ENCODE measurements around the gene PGAM4.
A peak's percentile ranks its signal among the peaks of the same experiment; 100 is the strongest.

The PGAM4 gene

DNA sequence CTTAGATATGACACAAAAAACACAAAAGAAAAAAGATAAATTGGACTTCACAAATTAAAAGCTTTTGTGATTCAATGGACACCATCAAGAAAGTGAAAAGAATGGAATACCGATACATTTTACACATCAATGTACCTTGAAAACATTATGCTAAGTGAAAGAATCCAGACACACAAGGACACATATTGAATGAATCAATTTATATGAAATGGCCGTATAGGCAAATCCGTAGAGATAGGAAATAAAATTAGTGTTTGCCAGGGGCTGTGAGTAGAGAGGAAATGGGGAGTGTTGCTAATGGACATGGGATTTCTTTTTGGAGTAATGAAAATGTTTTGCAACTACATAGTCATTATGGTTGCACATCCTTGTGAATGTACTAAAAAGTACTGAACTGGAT is 3.1 kb downstream of the PGAM4 start:
- TF ChIP-seq, protein P1, sequence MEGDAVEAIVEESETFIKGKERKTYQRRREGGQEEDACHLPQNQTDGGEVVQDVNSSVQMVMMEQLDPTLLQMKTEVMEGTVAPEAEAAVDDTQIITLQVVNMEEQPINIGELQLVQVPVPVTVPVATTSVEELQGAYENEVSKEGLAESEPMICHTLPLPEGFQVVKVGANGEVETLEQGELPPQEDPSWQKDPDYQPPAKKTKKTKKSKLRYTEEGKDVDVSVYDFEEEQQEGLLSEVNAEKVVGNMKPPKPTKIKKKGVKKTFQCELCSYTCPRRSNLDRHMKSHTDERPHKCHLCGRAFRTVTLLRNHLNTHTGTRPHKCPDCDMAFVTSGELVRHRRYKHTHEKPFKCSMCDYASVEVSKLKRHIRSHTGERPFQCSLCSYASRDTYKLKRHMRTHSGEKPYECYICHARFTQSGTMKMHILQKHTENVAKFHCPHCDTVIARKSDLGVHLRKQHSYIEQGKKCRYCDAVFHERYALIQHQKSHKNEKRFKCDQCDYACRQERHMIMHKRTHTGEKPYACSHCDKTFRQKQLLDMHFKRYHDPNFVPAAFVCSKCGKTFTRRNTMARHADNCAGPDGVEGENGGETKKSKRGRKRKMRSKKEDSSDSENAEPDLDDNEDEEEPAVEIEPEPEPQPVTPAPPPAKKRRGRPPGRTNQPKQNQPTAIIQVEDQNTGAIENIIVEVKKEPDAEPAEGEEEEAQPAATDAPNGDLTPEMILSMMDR (IDR thresholded peaks at IDR 0.05; ENCODE audit: insufficient read depth, low read length): no peak
- no peak for TF ChIP-seq POLR2AphosphoS5 (IDR thresholded peaks at IDR 0.05; ENCODE audit: low read depth)
- TF ChIP-seq, protein P2, sequence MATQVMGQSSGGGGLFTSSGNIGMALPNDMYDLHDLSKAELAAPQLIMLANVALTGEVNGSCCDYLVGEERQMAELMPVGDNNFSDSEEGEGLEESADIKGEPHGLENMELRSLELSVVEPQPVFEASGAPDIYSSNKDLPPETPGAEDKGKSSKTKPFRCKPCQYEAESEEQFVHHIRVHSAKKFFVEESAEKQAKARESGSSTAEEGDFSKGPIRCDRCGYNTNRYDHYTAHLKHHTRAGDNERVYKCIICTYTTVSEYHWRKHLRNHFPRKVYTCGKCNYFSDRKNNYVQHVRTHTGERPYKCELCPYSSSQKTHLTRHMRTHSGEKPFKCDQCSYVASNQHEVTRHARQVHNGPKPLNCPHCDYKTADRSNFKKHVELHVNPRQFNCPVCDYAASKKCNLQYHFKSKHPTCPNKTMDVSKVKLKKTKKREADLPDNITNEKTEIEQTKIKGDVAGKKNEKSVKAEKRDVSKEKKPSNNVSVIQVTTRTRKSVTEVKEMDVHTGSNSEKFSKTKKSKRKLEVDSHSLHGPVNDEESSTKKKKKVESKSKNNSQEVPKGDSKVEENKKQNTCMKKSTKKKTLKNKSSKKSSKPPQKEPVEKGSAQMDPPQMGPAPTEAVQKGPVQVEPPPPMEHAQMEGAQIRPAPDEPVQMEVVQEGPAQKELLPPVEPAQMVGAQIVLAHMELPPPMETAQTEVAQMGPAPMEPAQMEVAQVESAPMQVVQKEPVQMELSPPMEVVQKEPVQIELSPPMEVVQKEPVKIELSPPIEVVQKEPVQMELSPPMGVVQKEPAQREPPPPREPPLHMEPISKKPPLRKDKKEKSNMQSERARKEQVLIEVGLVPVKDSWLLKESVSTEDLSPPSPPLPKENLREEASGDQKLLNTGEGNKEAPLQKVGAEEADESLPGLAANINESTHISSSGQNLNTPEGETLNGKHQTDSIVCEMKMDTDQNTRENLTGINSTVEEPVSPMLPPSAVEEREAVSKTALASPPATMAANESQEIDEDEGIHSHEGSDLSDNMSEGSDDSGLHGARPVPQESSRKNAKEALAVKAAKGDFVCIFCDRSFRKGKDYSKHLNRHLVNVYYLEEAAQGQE (IDR thresholded peaks at IDR 0.05; ENCODE audit: insufficient replicate concordance, low read depth): no peak
- no peak for TF ChIP-seq GABPA (IDR thresholded peaks at IDR 0.05; ENCODE audit: low read depth)
- Histone ChIP-seq H3K4me3 (replicated peaks; ENCODE audit: insufficient read depth, low read length) (no peak overlapping the region), H3K27ac (replicated peaks) (no peak overlapping the region), H3K27me3 (ENCODE audit: insufficient read depth, poor library complexity, severe bottlenecking) (no peaks in the 10 kb centered on the region)
- no peak for DNase-seq (ENCODE audit: low read depth in 1 of 2, low spot score in 1 of 2)

DNA sequence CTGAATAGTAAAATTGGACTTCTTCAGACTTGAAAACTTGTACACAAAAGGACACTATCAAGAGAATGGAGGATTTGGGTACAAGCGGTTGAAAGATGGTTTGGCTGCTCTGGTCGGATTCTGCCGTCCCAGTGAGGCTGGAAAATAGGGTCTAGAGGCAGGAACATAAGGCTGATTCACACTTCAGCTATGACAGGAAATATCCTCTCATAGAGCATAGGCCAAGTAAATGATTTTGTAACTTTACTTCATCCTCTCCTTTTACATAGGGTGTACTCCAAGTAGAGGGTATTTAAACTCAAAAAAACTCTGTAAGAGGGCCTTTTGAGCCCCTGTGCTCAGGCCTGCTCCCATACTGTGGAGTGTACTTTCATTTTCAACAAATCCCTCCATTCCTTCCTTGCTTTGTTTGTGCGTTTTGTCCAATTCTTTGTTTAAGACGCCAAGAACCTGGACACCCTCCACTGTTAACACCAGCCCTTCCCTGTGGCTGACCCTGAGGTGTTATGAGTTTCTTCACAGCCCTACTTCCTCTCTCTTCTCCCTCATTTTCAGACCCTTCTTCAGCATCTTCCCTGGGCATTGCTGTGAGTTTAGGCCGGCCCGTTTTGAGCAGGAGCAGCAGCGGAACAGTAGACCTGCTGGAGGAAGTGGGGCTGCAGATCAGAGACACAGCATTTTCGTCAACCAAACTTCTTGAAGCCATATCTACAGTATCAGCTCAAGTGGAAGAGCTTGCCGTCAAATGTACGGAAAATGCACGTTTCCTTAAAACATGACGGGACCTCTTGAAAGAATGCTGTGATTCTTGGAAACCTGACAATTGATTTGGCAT is 7.2 kb downstream of the PGAM4 start:
- no peak overlapping the region for H3K4me3 ChIP-seq (replicated peaks; ENCODE audit: insufficient read depth, low read length)
- TF ChIP-seq, protein P2 (IDR thresholded peaks at IDR 0.05; ENCODE audit: insufficient replicate concordance, low read depth): no peak
- peak; percentile 32; the same call in 1 of the 2 replicates for TF ChIP-seq SPI1 (IDR thresholded peaks at IDR 0.05; ENCODE audit: borderline replicate concordance, low read depth)
- no peak for TF ChIP-seq GABPA (IDR thresholded peaks at IDR 0.05; ENCODE audit: low read depth)
- DNase-seq (ENCODE audit: low read depth in 1 of 2, low spot score in 1 of 2): no peak
- no peak overlapping the region for H3K27ac ChIP-seq (replicated peaks)
- no peaks in the 10 kb centered on the region for H3K27me3 ChIP-seq (ENCODE audit: insufficient read depth, poor library complexity, severe bottlenecking)

DNA sequence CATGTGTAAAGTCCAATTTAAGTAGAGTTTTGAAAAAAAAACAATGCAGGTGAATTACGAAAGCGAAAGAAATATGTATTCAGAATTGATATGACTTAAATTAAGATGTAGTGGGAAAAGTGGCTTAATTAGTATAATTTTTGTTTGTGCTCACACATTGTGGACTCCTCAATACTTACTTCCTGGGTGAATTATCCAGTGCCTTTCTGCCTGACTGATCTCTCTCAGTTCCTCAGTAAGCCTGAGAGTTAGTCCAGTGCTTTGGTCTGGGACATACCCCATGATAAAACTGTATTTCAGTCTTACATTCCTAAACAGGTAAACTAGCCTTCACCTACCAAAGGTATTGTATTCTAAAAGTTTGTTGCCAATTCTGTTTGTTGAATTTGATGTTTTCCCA is 8.4 kb downstream of the PGAM4 start:
- no peak overlapping the region for H3K27ac ChIP-seq (replicated peaks)
- no peak for DNase-seq (ENCODE audit: low read depth in 1 of 2, low spot score in 1 of 2)
- TF ChIP-seq GABPA (IDR thresholded peaks at IDR 0.05; ENCODE audit: low read depth) (no peak), SPI1 (IDR thresholded peaks at IDR 0.05; ENCODE audit: borderline replicate concordance, low read depth) (no peak), POLR2AphosphoS5 (IDR thresholded peaks at IDR 0.05; ENCODE audit: low read depth) (no peak)
- TF ChIP-seq, protein P1 (IDR thresholded peaks at IDR 0.05; ENCODE audit: insufficient read depth, low read length): no peak
- TF ChIP-seq, protein P2 (IDR thresholded peaks at IDR 0.05; ENCODE audit: insufficient replicate concordance, low read depth): no peak
- H3K4me3 ChIP-seq (replicated peaks; ENCODE audit: insufficient read depth, low read length): no peak overlapping the region
- no peaks in the 10 kb centered on the region for H3K27me3 ChIP-seq (ENCODE audit: insufficient read depth, poor library complexity, severe bottlenecking)
